AML-193 (cell line): ENCODE results near the gene KMO.

Source experiments
- DNase-seq, 2 experiments: peaks; one replicate each; lab custom pipeline; 2025; lab: John Stamatoyannopoulos, UW

Gene KMO

DNA sequence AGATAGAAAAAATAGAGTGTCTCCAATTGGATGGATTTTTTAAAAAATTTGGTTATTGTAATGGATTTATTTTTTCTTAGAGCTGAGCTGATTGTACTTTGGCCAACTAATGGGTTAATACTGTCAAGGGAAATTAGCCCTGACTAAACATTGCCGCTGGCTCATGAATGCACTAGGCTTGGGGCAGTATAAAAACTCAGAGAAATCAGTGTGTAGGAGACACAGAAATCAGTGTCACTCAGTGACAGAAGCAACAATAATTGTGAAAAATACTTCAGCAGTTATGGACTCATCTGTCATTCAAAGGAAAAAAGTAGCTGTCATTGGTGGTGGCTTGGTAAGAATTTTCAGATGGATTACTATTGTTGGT lies at the start of gene KMO:
Gene KMO, plus strand, starts transcription at position 217 of the 370 bp plus-strand sequence. Its CDS starts 67 bp downstream, at position 284.
- DNase-seq, result no peak

- no peak for DNase-seq
Observed at GRCh38 chr1:241482761-241483250, 49.4 kb upstream of the KMO start.

DNA sequence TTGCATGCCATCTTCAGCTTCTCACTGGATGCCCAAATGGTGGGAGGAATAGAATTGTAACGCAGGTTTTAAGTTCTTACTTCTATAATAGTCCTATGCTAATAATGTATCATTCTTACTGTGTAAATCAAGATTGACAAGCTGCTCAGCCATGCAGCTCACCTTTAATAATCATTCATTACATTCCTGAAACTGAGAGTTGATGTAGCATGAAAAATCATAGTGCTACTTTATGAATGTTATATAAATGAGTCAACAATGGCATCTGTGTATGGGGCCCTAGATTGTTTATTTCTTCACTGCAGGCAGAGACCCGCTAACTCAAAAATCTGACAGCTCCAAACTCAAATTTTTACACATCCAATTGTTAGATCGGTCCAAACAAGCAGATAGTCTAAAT lies 47.0 kb upstream of the KMO start:
- no peak for DNase-seq

- DNase-seq, result peak in 1 of 2 experiments; percentile 4
Observed at GRCh38 chr1:241485554-241485992, 46.6 kb upstream of the KMO start.

GRCh38 chr1:241488739-241489138 lies 43.4 kb upstream of the KMO start:
- no peak for DNase-seq

DNA sequence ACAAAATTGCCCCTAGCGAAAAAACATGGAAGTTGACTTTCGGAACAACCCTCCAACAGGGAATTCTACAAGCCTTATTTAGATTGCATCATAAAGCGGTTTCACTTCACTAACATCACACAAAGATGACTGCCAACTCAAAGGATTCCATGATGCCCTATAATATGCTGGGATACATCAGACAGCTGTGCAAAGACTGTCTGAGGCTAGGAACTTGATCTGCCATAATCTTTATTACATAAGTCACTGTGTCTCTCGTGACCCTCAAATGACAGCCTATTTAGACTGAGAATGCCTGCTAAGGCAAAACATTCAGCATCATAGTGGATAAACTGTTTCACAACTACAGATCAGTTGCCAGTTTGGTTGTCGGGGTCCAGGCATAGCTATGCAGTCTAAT lies 36.4 kb upstream of the KMO start:
- DNase-seq, result no peak

DNA sequence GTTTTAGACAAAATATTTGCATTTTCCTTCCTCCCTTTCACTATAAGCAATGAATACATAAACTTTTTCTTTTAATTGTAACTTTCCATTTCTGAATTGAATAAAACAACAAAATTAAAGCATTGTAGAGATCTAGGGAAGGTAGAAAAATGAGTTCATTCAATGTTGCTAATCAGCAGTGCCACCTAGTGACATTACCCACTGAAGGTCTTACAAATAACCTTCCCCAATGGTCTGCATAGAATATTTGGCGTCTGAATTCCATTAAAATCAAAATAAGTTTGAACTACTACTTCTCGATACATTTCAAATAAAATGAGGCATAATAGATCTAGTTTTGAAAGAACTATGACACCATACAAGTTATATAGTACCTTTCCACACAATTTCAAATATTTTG lies 32.3 kb upstream of the KMO start:
- DNase-seq, result peak; percentile 17 to 20

- DNase-seq, result no peak
Observed at GRCh38 chr1:241503444-241503843, 28.7 kb upstream of the KMO start.

GRCh38 chr1:241507189-241507863 lies 24.9 kb upstream of the KMO start:
- no peak for DNase-seq

DNA sequence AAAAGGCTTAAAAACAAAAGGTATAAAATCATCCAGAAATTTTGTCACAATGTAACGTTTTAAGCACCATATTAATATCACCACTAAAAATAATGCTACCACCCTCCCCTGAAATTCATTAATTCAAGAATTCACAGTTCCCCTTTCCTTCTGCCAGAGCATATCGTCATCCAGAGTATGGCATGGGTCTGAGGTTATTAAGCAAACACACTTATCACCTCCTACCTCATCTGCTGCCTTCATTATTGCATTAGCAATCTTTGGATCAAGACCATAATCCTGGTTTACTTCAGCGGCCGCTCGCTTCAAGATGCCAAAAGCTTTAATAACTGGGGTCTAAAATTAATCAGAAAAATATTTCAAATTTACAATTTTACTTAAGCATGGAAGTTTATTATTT lies 18.8 kb upstream of the KMO start:
- DNase-seq, result no peak

DNA sequence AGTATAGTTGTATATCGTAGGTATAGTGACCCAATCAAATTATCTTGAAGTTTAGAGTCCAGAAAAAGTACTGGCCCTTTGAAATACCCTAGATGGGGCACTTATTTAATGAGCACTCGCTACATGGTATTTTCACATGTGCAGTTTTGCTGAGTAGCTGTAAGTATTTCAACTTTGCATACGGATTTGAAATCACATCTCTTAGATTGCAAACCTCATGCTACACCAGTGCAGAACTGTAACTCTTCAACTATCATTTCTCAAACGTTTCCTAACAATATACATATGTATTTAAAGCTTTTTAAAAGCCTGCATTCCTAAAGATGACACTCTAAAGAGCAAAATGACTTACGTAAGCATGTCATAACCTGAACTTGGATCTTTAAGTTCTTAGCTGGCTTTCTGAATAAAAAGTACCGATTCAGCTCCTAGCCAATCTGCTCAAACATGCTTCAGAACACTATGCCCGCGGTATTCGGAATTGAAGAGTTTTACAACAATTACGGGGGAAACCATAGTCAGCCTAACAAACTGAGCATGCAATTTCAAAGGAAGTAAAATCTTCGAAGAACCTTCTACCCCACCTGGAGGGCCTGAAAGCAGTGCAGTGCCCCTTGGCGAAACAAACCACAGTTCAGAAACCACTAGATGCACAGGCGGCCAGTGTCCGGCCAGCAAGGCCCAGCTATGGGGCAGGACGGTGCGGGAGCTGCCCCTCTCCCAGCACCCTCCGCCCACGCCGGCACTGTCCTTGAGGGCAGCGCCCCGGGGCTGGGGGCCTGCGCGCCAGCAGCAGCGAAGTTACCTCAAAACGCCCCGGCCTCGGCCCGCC lies 13.5 kb upstream of the KMO start:
- DNase-seq, result no peak

DNA sequence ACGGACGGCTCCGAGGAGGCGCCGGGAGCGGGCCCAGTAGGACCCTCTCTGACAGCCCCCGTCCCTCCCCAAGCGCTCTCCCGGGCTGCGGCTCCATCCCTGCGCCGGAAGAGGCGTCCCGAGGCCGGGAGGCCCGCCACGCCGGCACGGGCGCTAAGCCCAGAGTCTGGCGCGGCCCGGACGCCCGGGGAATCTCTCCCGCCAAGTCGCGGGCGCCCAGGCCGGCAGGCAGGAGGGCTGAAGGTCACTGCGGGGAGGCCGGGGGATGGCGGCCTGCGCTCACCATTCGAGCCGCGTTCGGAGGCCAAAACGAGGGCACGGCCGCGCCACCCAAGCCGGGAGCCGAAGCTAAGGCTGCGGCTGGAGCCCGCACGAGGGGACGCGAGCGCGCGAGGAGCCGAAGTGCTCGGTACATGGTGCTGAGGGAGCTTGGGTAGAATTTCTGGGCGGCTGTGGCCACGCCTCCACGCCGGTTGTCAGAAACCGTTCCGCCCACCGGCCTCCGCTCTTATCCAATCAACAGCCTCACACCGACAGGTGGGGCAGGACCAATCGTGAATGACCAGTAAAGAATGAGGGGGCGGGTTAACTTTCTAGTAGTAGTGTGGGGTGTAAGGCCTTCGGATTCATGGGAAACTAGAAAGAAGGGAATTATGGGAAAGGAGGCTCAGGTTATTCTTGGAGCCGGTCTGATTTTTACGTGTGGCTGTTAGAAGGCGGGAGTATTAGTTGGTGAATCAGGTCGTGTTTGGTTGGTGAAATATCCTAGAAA lies 12.7 kb upstream of the KMO start, which contains the start of gene FH:
Gene FH, minus strand, starts transcription at position 448 of the 772 bp plus-strand sequence. Its CDS starts 33 bp downstream, at position 415.
- DNase-seq, result peak; percentile 94 to 96

DNA sequence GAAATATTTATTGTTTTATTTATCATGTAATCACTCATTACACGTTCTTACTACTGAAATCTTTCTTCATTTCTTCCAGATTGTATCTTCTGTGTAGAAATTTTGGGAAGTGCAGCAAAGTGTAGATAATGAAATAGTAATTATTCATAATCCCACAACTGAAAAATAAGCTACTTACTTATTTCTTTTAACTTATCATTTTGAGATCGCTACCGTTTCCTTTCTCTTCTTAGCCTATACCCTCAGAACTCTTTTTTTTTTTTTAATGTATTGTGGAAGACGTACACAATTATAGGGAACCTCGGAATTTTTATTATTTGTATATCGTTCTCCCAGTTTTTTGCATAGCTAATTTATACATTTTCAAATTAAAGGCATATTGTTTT lies 12.1 kb upstream of the KMO start:
- no peak for DNase-seq

- no peak for DNase-seq
Observed at GRCh38 chr1:241521718-241522117, 10.5 kb upstream of the KMO start.

GRCh38 chr1:241525026-241525425 lies 7.2 kb upstream of the KMO start:
- no peak for DNase-seq

GRCh38 chr1:241527146-241527545 lies 5.0 kb upstream of the KMO start:
- no peak for DNase-seq

DNA sequence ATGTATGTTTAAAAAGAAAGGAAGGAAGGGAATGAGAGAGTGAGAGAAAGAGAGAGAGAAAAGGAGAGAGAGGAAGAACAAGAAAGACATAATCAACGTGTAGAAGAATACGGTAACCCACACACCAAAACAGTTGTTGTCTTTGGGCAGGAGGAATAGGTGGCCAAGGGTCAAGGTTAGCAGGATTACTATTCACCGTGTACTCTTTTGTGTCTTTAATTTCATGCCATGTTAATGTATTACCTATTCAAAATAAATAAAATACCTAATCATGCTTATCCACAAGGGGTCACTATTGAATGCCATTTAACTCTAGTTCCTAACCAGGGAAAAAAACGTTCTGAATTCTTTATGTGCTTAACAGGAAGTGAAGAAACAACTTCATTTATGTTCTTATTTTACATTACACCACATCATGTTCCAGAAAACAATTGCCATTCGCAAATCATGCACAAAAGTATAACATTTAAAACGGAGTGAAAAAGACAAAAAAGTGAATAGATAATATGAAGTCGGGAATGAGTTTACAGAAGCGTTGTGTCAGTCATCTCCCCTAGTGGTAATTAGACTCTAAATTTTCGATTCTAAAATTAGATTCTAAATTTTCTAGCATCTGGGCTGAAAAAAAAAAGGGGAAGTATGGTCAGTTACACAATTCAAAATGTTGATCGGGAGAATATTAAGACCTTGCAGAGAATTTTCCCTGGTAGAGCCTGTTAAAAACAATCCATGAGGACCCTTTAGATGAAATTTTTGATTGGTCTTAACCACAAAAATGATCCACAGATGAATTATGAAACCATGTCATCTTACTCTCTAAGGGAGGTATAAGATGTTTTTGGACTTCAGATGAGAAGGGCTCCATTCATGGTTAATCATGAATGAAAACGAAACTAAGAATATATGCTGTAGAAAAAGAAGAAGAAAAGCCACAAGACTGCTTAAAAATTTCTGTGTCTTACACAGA lies 700 bp upstream of the KMO start:
- DNase-seq, result peak; percentile 94 to 95

DNA sequence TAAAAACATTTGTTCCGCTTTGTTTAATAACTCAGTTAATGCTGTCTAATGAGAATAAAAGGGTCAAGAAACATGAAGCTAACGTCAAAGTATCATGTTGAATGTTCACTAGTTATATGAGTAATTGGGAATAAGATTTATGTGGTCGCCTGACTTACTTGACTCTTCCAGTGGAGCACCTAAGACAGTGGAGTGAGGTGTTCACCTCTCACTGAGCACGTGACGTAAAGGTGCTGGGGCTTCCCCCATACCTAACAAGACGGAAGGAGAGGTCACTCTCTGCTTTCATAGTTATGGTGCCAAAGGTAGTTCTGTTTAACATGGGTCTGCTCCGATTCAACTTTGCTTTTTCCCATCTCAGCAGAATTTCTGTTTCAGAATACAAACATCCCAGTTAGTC lies 686 bp downstream of the KMO start:
- no peak for DNase-seq

GRCh38 chr1:241533326-241534115 lies 1.3 kb downstream of the KMO start:
- DNase-seq, result peak; percentile 48 to 59

DNA sequence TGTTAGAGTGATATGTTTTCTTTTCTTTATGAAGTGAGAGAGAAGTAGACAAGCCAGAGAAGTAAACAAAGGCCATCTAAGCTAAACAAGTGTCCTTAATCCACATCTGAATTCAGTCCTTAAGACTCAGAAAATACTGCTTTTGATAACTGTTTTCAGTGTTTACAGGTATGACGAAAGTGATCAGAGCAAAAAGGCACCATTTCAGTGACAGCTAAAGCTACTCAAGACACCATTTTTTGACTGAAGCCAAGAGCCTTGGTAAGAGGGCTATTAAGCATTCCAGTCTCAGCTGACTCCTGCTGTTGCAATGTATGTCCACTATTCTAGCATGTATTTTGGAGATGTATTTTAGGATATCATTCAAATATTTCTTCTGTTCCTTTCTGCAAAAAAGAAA lies 4.1 kb downstream of the KMO start:
- DNase-seq, result no peak
